DOHH2 (cell line): Measurements from ENCODE around the gene MCF2L2.

Source experiments
- H3F3A ChIP-seq: fragments of 200-600 bp; sonication (generic), shearing (Covaris generic); 2 replicates; pipeline ENCODE4 v1.6.0; 2016; ENCODE audit warnings: antibody characterized with exemption, mild to moderate bottlenecking; ENCODE audit not compliant: control insufficient read depth, insufficient read depth
- H3K27ac ChIP-seq: fragments of 200-600 bp; sonication (generic); 2 replicates; pipeline ENCODE4 v1.5.1; 2014; ENCODE audit warnings: low read depth, mild to moderate bottlenecking, low read length, moderate library complexity
- H3K27me3 ChIP-seq: fragments of 200-600 bp; sonication (generic); 2 replicates; pipeline ENCODE4 v1.6.1; 2014; ENCODE audit warnings: mild to moderate bottlenecking, low read length, mixed read lengths; ENCODE audit not compliant: control insufficient read depth
- H3K36me3 ChIP-seq: fragments of 200-600 bp; sonication (generic); 2 replicates; pipeline ENCODE4 v1.6.1; 2014; ENCODE audit warnings: mild to moderate bottlenecking, low read length, moderate library complexity, mixed read lengths; ENCODE audit not compliant: control insufficient read depth
- H3K4me1 ChIP-seq: fragments of 200-600 bp; sonication (generic); 2 replicates; pipeline ENCODE4 v1.6.1; 2014; ENCODE audit warnings: mild to moderate bottlenecking, low read length, mixed read lengths; ENCODE audit not compliant: control insufficient read depth
- H3K4me2 ChIP-seq: fragments of 200-600 bp; sonication (generic); 2 replicates; pipeline ENCODE4 v1.6.0; 2014; ENCODE audit warnings: mild to moderate bottlenecking, low read length, moderate library complexity
- H3K4me3 ChIP-seq: fragments of 200-600 bp; sonication (generic); 2 replicates; pipeline ENCODE4 v1.5.1; 2014; ENCODE audit warnings: mild to moderate bottlenecking, low read length, mixed read lengths
- H3K79me2 ChIP-seq: fragments of 200-600 bp; sonication (generic); 2 replicates; pipeline ENCODE4 v1.6.1; 2014; ENCODE audit warnings: mild to moderate bottlenecking, low read length, mixed read lengths; ENCODE audit not compliant: control insufficient read depth
- H3K9me2 ChIP-seq: fragments of 200-600 bp; sonication (generic); replicated peaks from 2 replicates; pipeline ENCODE4 v1.6.1; 2014; ENCODE audit warnings: mild to moderate bottlenecking, low read length, mixed read lengths; ENCODE audit not compliant: control insufficient read depth
- H3K9me3 ChIP-seq: fragments of 200-600 bp; sonication (generic); 2 replicates; pipeline ENCODE4 v1.6.1; 2014; ENCODE audit warnings: antibody characterized with exemption, low read length, mixed read lengths; ENCODE audit not compliant: control insufficient read depth, insufficient read depth
- H4K20me1 ChIP-seq: fragments of 200-600 bp; sonication (generic); 2 replicates; pipeline ENCODE4 v1.6.0; 2014; ENCODE audit warnings: low read depth, mild to moderate bottlenecking, antibody characterized with exemption, low read length, moderate library complexity; ENCODE audit not compliant: control insufficient read depth, insufficient read depth
- CTCF ChIP-seq: fragments of 200-600 bp; sonication (generic); IDR thresholded peaks from one replicate; pipeline ENCODE4 v1.5.1; 2014; ENCODE audit warnings: antibody characterized with exemption, mild to moderate bottlenecking, low read depth, low read length; ENCODE audit not compliant: poor library complexity, severe bottlenecking
- EZH2phosphoT487 ChIP-seq: fragments of 200-600 bp; sonication (generic); IDR thresholded peaks from 2 replicates; pipeline ENCODE4 v1.6.1; 2017; ENCODE audit warnings: borderline replicate concordance, mild to moderate bottlenecking, antibody characterized with exemption, low read length, moderate library complexity, mixed read lengths

Gene MCF2L2

GRCh38 chr3:183475016-183475763, 46.8 kb upstream of the MCF2L2 start:
- Histone ChIP-seq H3K4me1 (peaks cover 7% of the 10 kb centered on the region), H3K79me2 (no peaks in the 10 kb centered on the region), H3K4me2 (no peak overlapping the region), H4K20me1 (no peaks in the 10 kb centered on the region), H3K9me2 (no peaks in the 10 kb centered on the region), H3K36me3 (no peaks in the 10 kb centered on the region), H3K4me3 (no peak overlapping the region), H3K27ac (no peak overlapping the region), H3F3A (peaks cover 4% of the 10 kb centered on the region), H3K9me3 (no peaks in the 10 kb centered on the region), H3K27me3 (no peaks in the 10 kb centered on the region)
- TF ChIP-seq EZH2phosphoT487 (no peak), CTCF (no peak)

- no peak overlapping the region for H3K27ac ChIP-seq
- no peak overlapping the region for H3K4me2 ChIP-seq
- H3K9me3 ChIP-seq: no peaks in the 10 kb centered on the region
- H4K20me1 ChIP-seq: no peaks in the 10 kb centered on the region
- peaks cover 12% of the 10 kb centered on the region for H3K4me1 ChIP-seq
- no peak for TF ChIP-seq CTCF
- TF ChIP-seq EZH2phosphoT487: no peak
- H3K4me3 ChIP-seq: no peak overlapping the region
- no peaks in the 10 kb centered on the region for H3K36me3 ChIP-seq
- H3K9me2 ChIP-seq: no peaks in the 10 kb centered on the region
- no peaks in the 10 kb centered on the region for H3K27me3 ChIP-seq
- H3F3A ChIP-seq: peaks cover 4% of the 10 kb centered on the region
- no peaks in the 10 kb centered on the region for H3K79me2 ChIP-seq
Measured at GRCh38 chr3:183473969-183474368, 45.5 kb upstream of the MCF2L2 start.

GRCh38 chr3:183472155-183472554, 43.7 kb upstream of the MCF2L2 start:
- H3F3A ChIP-seq: peaks cover 4% of the 10 kb centered on the region
- no peak overlapping the region for H3K27ac ChIP-seq
- no peak overlapping the region for H3K4me3 ChIP-seq
- H3K4me2 ChIP-seq: no peak overlapping the region
- no peak for TF ChIP-seq EZH2phosphoT487
- no peak for TF ChIP-seq CTCF
- no peaks in the 10 kb centered on the region for H3K79me2 ChIP-seq
- no peaks in the 10 kb centered on the region for H3K9me2 ChIP-seq
- no peaks in the 10 kb centered on the region for H3K36me3 ChIP-seq
- H3K27me3 ChIP-seq: no peaks in the 10 kb centered on the region
- peaks cover 12% of the 10 kb centered on the region for H3K4me1 ChIP-seq
- H3K9me3 ChIP-seq: no peaks in the 10 kb centered on the region
- no peaks in the 10 kb centered on the region for H4K20me1 ChIP-seq
